DND-41 (cell line): Measurements from ENCODE around the gene PAIP2.

Experiments
- ATAC-seq: fragments of 200-7000 bp; cut with Tn5 transposase; 3 replicates; pipeline ENCODE4 v1.9.1; 2021; ENCODE audit warnings: low read depth; ENCODE audit not compliant: insufficient read depth
- DNase-seq: peaks from one replicate; pipeline ENCODE4 v3.0.0-alpha.2; 2020
- H2AFZ ChIP-seq: 2 replicates; pipeline ENCODE4 v1.6.0; 2012; ENCODE audit warnings: low read depth, low read length
- H3K27ac ChIP-seq: 2 replicates; pipeline ENCODE4 v1.5.1; 2012; ENCODE audit warnings: low read length, inconsistent platforms
- H3K27me3 ChIP-seq: fragments of 200-600 bp; sonication (generic); 2 replicates; pipeline ENCODE4 v1.6.0; 2012; ENCODE audit warnings: low read length, mild to moderate bottlenecking, inconsistent platforms; ENCODE audit not compliant: insufficient read depth, poor library complexity
- H3K36me3 ChIP-seq: 2 replicates; pipeline ENCODE4 v1.5.1; 2012; ENCODE audit warnings: low read length, inconsistent platforms; ENCODE audit not compliant: insufficient read depth
- H3K4me1 ChIP-seq: 2 replicates; pipeline ENCODE4 v1.5.1; 2012; ENCODE audit warnings: mild to moderate bottlenecking, low read length; ENCODE audit not compliant: insufficient read depth
- H3K4me2 ChIP-seq: 2 replicates; pipeline ENCODE4 v1.6.0; 2012; ENCODE audit warnings: mild to moderate bottlenecking, moderate library complexity, low read length, inconsistent platforms; ENCODE audit not compliant: insufficient read depth
- H3K4me3 ChIP-seq, 2 experiments: fragments of 200-600 bp in 1 of 2; shearing (Covaris generic) in 1 of 2; 2 replicates each; pipeline ENCODE4 v1.5.1; 2012 to 2016; ENCODE audit warnings: inconsistent platforms in 2 of 2, low read length in 2 of 2, mild to moderate bottlenecking in 2 of 2, low read depth in 1 of 2, moderate library complexity in 1 of 2
- H3K79me2 ChIP-seq: 2 replicates; pipeline ENCODE4 v1.6.0; 2012; ENCODE audit warnings: low read length, inconsistent platforms; ENCODE audit not compliant: insufficient read depth
- H3K9ac ChIP-seq: 2 replicates; pipeline ENCODE4 v1.6.0; 2012; ENCODE audit warnings: low read depth, mild to moderate bottlenecking, inconsistent platforms, low read length, moderate library complexity
- H3K9me3 ChIP-seq: 2 replicates; pipeline ENCODE4 v1.5.1; 2012; ENCODE audit warnings: low read length, moderate library complexity, mild to moderate bottlenecking, inconsistent platforms; ENCODE audit not compliant: insufficient read depth, severe bottlenecking
- H4K20me1 ChIP-seq: 2 replicates; pipeline ENCODE4 v1.6.0; 2012; ENCODE audit warnings: low read length; ENCODE audit not compliant: insufficient read depth
- EZH2 ChIP-seq: IDR thresholded peaks from 3 replicates; pipeline ENCODE4 v1.6.1; 2012; ENCODE audit warnings: borderline replicate concordance, low read depth, mild to moderate bottlenecking, moderate library complexity, low read length, inconsistent platforms; ENCODE audit not compliant: severe bottlenecking
- TF ChIP-seq, protein P1 (sequence below): IDR thresholded peaks from 2 replicates; pipeline ENCODE4 v1.5.1; 2012; ENCODE audit warnings: borderline replicate concordance, low read length, moderate library complexity, mild to moderate bottlenecking; ENCODE audit not compliant: poor library complexity, severe bottlenecking; ENCODE audit errors: extremely low read depth

PAIP2 gene

GRCh38 chr5:139410121-139410992 lies 68.7 kb downstream of the PAIP2 start:
- Histone ChIP-seq H3K27me3 (no peaks in the 10 kb centered on the region), H4K20me1 (no peaks in the 10 kb centered on the region), H3K36me3 (0 out of 2 replicates have a peak, but pooled peaks cover 2% of the 10 kb centered on the region), H3K4me1 (peaks cover 11% of the 10 kb centered on the region), H3K4me2 (no peak overlapping the region), H3K9me3 (no peaks in the 10 kb centered on the region), H3K4me3 (no peak overlapping the region), H3K27ac (no peak overlapping the region), H3K79me2 (no peaks in the 10 kb centered on the region), H2AFZ (no peak overlapping the region), H3K9ac (no peak overlapping the region)
- no peak for DNase-seq
- TF ChIP-seq EZH2 = no peak
- TF ChIP-seq, protein P1, sequence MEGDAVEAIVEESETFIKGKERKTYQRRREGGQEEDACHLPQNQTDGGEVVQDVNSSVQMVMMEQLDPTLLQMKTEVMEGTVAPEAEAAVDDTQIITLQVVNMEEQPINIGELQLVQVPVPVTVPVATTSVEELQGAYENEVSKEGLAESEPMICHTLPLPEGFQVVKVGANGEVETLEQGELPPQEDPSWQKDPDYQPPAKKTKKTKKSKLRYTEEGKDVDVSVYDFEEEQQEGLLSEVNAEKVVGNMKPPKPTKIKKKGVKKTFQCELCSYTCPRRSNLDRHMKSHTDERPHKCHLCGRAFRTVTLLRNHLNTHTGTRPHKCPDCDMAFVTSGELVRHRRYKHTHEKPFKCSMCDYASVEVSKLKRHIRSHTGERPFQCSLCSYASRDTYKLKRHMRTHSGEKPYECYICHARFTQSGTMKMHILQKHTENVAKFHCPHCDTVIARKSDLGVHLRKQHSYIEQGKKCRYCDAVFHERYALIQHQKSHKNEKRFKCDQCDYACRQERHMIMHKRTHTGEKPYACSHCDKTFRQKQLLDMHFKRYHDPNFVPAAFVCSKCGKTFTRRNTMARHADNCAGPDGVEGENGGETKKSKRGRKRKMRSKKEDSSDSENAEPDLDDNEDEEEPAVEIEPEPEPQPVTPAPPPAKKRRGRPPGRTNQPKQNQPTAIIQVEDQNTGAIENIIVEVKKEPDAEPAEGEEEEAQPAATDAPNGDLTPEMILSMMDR = no peak
- no peak for ATAC-seq

- DNase-seq (no peak), ATAC-seq (no peak)
- Histone ChIP-seq H3K36me3 (0 out of 2 replicates have a peak, but pooled peaks cover 2% of the 10 kb centered on the region), H3K79me2 (no peaks in the 10 kb centered on the region), H3K9ac (no peak overlapping the region), H3K27me3 (no peaks in the 10 kb centered on the region), H4K20me1 (no peaks in the 10 kb centered on the region), H3K4me1 (peaks cover 20% of the 10 kb centered on the region), H3K9me3 (no peaks in the 10 kb centered on the region), H3K27ac (no peak overlapping the region), H3K4me3 (no peak overlapping the region), H3K4me2 (no peak overlapping the region), H2AFZ (no peak overlapping the region)
- no peak for TF ChIP-seq EZH2
- TF ChIP-seq, protein P1 = no peak
Measured at GRCh38 chr5:139410993-139411828, 69.6 kb downstream of the PAIP2 start.

DNA sequence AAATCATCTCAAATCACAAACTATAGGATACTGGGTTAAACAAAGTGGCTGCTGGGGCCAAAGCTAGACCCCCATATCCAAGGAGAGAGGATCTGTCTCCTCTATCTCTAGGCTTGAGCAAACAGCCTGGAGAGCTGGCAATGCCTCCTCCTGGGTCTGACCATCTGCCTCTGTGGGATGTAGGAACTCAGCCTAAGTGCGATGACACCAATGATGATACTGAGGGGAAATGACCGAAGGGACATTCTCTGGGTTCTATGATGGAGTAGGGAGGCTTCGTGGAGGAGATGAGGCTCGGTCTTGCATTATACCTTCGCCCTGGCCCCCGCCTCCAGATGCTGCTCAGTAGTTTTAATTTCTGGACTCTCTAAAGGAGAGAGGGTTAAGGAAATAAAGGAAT lies 71.5 kb downstream of the PAIP2 start:
- no peak overlapping the region for H3K27ac ChIP-seq
- H3K9me3 ChIP-seq = no peaks in the 10 kb centered on the region
- DNase-seq = no peak
- H3K4me2 ChIP-seq = no peak overlapping the region
- peaks cover 27% of the 10 kb centered on the region for H3K4me1 ChIP-seq
- H3K27me3 ChIP-seq = no peaks in the 10 kb centered on the region
- H3K79me2 ChIP-seq = no peaks in the 10 kb centered on the region
- no peaks in the 10 kb centered on the region for H4K20me1 ChIP-seq
- H3K4me3 ChIP-seq = no peak overlapping the region
- no peak overlapping the region for H3K9ac ChIP-seq
- ATAC-seq = no peak
- TF ChIP-seq, protein P1 = no peak
- no peak for TF ChIP-seq EZH2
- H3K36me3 ChIP-seq = 0 out of 2 replicates have a peak, but pooled peaks cover 7% of the 10 kb centered on the region
- no peak overlapping the region for H2AFZ ChIP-seq
